Endodermal cell (in vitro differentiated cells): ENCODE data around the gene FAM221B. TPM values are rescaled to one million over a fixed set of nuclear protein-coding genes. Genes with fewer than 3 reads are reported as not detected.

Experiments
- DNase-seq: peaks from one replicate; pipeline ENCODE4 v3.0.0-alpha.2; 2017
- H3K27ac ChIP-seq: 2 replicates; pipeline ENCODE4 v1.5.1; 2013; ENCODE audit warnings: mild to moderate bottlenecking, low read depth, low read length, moderate library complexity
- H3K27me3 ChIP-seq: 2 replicates; pipeline ENCODE4 v1.6.1; 2013; ENCODE audit warnings: mild to moderate bottlenecking, low read length, moderate library complexity; ENCODE audit not compliant: insufficient read depth, control insufficient read depth, poor library complexity, severe bottlenecking
- H3K36me3 ChIP-seq: 2 replicates; pipeline ENCODE4 v1.7.0; 2013; ENCODE audit warnings: mild to moderate bottlenecking, low read length, moderate library complexity; ENCODE audit not compliant: control insufficient read depth, insufficient read depth
- H3K4me1 ChIP-seq: one replicate; pipeline ENCODE4 v1.7.0; 2013; ENCODE audit warnings: low read length; ENCODE audit not compliant: control insufficient read depth, insufficient read depth
- H3K4me3 ChIP-seq: 2 replicates; pipeline ENCODE4 v1.5.1; 2013; ENCODE audit warnings: mild to moderate bottlenecking, low read length, moderate library complexity
- H3K9ac ChIP-seq: 2 replicates; pipeline ENCODE4 v1.6.1; 2013; ENCODE audit warnings: mild to moderate bottlenecking, low read length, moderate library complexity; ENCODE audit not compliant: poor library complexity, severe bottlenecking; ENCODE audit errors: extremely low read depth
- H3K9me3 ChIP-seq: 2 replicates; pipeline ENCODE4 v1.6.1; 2013; ENCODE audit warnings: mild to moderate bottlenecking, low read length, moderate library complexity; ENCODE audit not compliant: control insufficient read depth
- H3K27ac Mint-ChIP-seq: 2 replicates; pipeline ENCODE4 v1.8.0; 2020; ENCODE audit warnings: mixed read lengths
- H3K27me3 Mint-ChIP-seq: 2 replicates; pipeline ENCODE4 v1.8.0; 2021; ENCODE audit warnings: mild to moderate bottlenecking, mixed read lengths; ENCODE audit not compliant: insufficient read depth
- H3K36me3 Mint-ChIP-seq: 2 replicates; pipeline ENCODE4 v1.8.0; 2020; ENCODE audit warnings: low read depth, mixed read lengths
- H3K4me1 Mint-ChIP-seq: 2 replicates; pipeline ENCODE4 v1.8.0; 2020; ENCODE audit warnings: mixed read lengths
- H3K4me3 Mint-ChIP-seq: 2 replicates; pipeline ENCODE4 v1.8.0; 2020; ENCODE audit warnings: mild to moderate bottlenecking, moderate library complexity, mixed read lengths
- H3K9me3 Mint-ChIP-seq: 2 replicates; pipeline ENCODE4 v1.8.0; 2020; ENCODE audit warnings: mild to moderate bottlenecking, mixed read lengths
- CTCF ChIP-seq: fragments of 200-600 bp; sonication (generic); conservative IDR thresholded peaks from 2 replicates; pipeline ENCODE4 v1.5.0; 2021; ENCODE audit warnings: antibody characterized with exemption, mild to moderate bottlenecking
- WGBS, 2 experiments: methylation state at CpG; one replicate each; pipeline versions ENCODE4 v1.1.5 to v1.1.7; 2013; ENCODE audit warnings: missing lambda C conversion rate in 2 of 2, mixed read lengths in 1 of 2; ENCODE audit not compliant: insufficient coverage in 1 of 2, insufficient read length in 1 of 2; 5-methylcytosine and 5-hydroxymethylcytosine counted together
- total RNA-seq, 2 donors: library from RNA; stranded (reverse); fragmentation: NEBNext Ultra II Directional in 1 of 2; extraction: Animal tissue kit (Norgen Biotek cat#: 25700) in 1 of 2; gene quantifications; 2 replicates in 1 of 2; 3 replicates in 1 of 2; pipeline ENCODE4 v1.2.1, GENCODE V29; 2021

The FAM221B gene
- total RNA-seq, 2 donors from 2014 or later: 0.22 TPM; not detected in 1

GRCh38 chr9:35798658-35799374 lies 29.7 kb downstream of the FAM221B start:
- Mint-ChIP-seq H3K36me3 (peaks cover 18% of the 10 kb centered on the region), H3K27me3 (no peaks in the 10 kb centered on the region), H3K4me3 (no peak overlapping the region), H3K4me1 (peaks cover 15% of the 10 kb centered on the region), H3K9me3 (no peaks in the 10 kb centered on the region), H3K27ac (no peak overlapping the region)
- Histone ChIP-seq H3K4me3 (no peak overlapping the region), H3K27me3 (no peaks in the 10 kb centered on the region), H3K9me3 (no peaks in the 10 kb centered on the region), H3K36me3 (peaks cover 11% of the 10 kb centered on the region), H3K4me1 (peaks cover 8% of the 10 kb centered on the region), H3K9ac (no peak overlapping the region), H3K27ac (no peak overlapping the region)
- peak; percentile 58 for DNase-seq
- TF ChIP-seq CTCF: no peak
- WGBS, 2 experiments: 92 to 100% methylated on average over 2 to 4 of the region's 4 CpGs

- WGBS, 2 experiments: 93 to 94% methylated on average over 2 to 5 of the region's 6 CpGs
- peaks cover 3% of the 10 kb centered on the region for H3K27me3 Mint-ChIP-seq
- peaks cover 19% of the 10 kb centered on the region for H3K4me1 Mint-ChIP-seq
- Histone ChIP-seq H3K27me3 (no peaks in the 10 kb centered on the region), H3K4me1 (peaks cover 8% of the 10 kb centered on the region), H3K4me3 (no peak overlapping the region), H3K27ac (no peak overlapping the region), H3K9ac (no peak overlapping the region), H3K9me3 (no peaks in the 10 kb centered on the region), H3K36me3 (peaks cover 3% of the 10 kb centered on the region)
- H3K4me3 Mint-ChIP-seq: no peak overlapping the region
- no peak overlapping the region for H3K27ac Mint-ChIP-seq
- no peak for TF ChIP-seq CTCF
- peaks cover 9% of the 10 kb centered on the region for H3K36me3 Mint-ChIP-seq
- DNase-seq: no peak
- no peaks in the 10 kb centered on the region for H3K9me3 Mint-ChIP-seq
These were observed 31.0 kb downstream of the FAM221B start for GRCh38 chr9:35797311-35798109.

- Histone ChIP-seq H3K27ac (no peak overlapping the region), H3K27me3 (no peaks in the 10 kb centered on the region), H3K36me3 (no peaks in the 10 kb centered on the region), H3K9me3 (no peaks in the 10 kb centered on the region), H3K9ac (no peak overlapping the region), H3K4me1 (peaks cover 3% of the 10 kb centered on the region), H3K4me3 (no peak overlapping the region)
- Mint-ChIP-seq H3K27me3 (peaks cover 5% of the 10 kb centered on the region), H3K9me3 (no peaks in the 10 kb centered on the region), H3K27ac (no peak overlapping the region), H3K4me1 (peaks cover 13% of the 10 kb centered on the region), H3K36me3 (peaks cover under 1% of the 10 kb centered on the region), H3K4me3 (no peak overlapping the region)
- TF ChIP-seq CTCF: no peak
- DNase-seq: no peak
These were observed 32.8 kb downstream of the FAM221B start for GRCh38 chr9:35795695-35796094.
